ENCODE results near the gene TFIP11.

DNA sequence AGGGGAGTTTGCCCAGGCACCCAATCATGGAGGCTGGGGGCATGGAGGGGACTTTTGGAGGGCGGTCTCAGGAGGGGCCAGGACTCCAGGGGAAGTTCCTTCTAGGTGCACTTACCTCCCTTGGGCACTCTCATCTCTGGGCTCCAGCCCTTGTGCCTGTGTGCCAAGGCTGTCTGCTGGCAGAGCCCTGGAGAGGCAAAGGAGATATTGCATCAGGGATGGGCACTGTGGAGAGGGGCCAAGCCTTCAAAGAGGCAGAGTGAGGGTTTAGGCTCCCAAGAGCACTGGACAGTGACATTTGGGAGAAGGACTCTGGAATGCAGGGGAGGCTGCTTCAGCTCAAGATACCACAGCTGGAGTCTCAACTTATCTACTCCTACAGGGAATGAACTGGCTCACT is 32.2 kb upstream of the TFIP11 start:
- TF ChIP-seq, protein P1, sequence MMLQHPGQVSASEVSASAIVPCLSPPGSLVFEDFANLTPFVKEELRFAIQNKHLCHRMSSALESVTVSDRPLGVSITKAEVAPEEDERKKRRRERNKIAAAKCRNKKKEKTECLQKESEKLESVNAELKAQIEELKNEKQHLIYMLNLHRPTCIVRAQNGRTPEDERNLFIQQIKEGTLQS (CRISPR knock-in tag; conservative IDR thresholded peaks at IDR 0.05): no peak
- TF ChIP-seq, protein P2, sequence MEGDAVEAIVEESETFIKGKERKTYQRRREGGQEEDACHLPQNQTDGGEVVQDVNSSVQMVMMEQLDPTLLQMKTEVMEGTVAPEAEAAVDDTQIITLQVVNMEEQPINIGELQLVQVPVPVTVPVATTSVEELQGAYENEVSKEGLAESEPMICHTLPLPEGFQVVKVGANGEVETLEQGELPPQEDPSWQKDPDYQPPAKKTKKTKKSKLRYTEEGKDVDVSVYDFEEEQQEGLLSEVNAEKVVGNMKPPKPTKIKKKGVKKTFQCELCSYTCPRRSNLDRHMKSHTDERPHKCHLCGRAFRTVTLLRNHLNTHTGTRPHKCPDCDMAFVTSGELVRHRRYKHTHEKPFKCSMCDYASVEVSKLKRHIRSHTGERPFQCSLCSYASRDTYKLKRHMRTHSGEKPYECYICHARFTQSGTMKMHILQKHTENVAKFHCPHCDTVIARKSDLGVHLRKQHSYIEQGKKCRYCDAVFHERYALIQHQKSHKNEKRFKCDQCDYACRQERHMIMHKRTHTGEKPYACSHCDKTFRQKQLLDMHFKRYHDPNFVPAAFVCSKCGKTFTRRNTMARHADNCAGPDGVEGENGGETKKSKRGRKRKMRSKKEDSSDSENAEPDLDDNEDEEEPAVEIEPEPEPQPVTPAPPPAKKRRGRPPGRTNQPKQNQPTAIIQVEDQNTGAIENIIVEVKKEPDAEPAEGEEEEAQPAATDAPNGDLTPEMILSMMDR (IDR thresholded peaks at IDR 0.05): no peak
- TF ChIP-seq, protein P3, sequence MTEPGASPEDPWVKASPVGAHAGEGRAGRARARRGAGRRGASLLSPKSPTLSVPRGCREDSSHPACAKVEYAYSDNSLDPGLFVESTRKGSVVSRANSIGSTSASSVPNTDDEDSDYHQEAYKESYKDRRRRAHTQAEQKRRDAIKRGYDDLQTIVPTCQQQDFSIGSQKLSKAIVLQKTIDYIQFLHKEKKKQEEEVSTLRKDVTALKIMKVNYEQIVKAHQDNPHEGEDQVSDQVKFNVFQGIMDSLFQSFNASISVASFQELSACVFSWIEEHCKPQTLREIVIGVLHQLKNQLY (CRISPR knock-in tag; IDR thresholded peaks at IDR 0.05): no peak
- TF ChIP-seq GABPB1 (CRISPR knock-in tag; IDR thresholded peaks at IDR 0.05) (no peak), ZNF138 (CRISPR knock-in tag; conservative IDR thresholded peaks at IDR 0.05) (no peak), KAT7 (CRISPR knock-in tag; IDR thresholded peaks at IDR 0.05; ENCODE audit: borderline replicate concordance) (no peak), TEAD4 (CRISPR knock-in tag; IDR thresholded peaks at IDR 0.05) (no peak), CREM (CRISPR knock-in tag; IDR thresholded peaks at IDR 0.05) (no peak), ZNF416 (CRISPR knock-in tag; IDR thresholded peaks at IDR 0.05) (no peak)
